A172 (cell line): ENCODE data around the gene PRR5. TPM values are rescaled to one million over a fixed set of nuclear protein-coding genes. Genes with fewer than 3 reads are reported as not detected.
"Not testable (repeated sequence)": the region's sequence is repeated elsewhere in the genome, so short reads cannot be mapped to it uniquely, and the experiment has no call there.

Experiments used
- DNase-seq: peaks from one replicate; pipeline ENCODE4 v3.0.0-alpha.2; 2015; ENCODE audit warnings: low spot score
- total RNA-seq: library from RNA; depleted of rRNA; stranded (reverse); fragments of >200 nt; shearing (Covaris generic); gene quantifications from 2 replicates; pipeline ENCODE4 v1.2.3, GENCODE V29; 2014; rRNA removed

PRR5 gene, protein sequence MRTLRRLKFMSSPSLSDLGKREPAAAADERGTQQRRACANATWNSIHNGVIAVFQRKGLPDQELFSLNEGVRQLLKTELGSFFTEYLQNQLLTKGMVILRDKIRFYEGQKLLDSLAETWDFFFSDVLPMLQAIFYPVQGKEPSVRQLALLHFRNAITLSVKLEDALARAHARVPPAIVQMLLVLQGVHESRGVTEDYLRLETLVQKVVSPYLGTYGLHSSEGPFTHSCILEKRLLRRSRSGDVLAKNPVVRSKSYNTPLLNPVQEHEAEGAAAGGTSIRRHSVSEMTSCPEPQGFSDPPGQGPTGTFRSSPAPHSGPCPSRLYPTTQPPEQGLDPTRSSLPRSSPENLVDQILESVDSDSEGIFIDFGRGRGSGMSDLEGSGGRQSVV
- 3.7 and 7.1 TPM in 2 replicates for total RNA-seq

DNA sequence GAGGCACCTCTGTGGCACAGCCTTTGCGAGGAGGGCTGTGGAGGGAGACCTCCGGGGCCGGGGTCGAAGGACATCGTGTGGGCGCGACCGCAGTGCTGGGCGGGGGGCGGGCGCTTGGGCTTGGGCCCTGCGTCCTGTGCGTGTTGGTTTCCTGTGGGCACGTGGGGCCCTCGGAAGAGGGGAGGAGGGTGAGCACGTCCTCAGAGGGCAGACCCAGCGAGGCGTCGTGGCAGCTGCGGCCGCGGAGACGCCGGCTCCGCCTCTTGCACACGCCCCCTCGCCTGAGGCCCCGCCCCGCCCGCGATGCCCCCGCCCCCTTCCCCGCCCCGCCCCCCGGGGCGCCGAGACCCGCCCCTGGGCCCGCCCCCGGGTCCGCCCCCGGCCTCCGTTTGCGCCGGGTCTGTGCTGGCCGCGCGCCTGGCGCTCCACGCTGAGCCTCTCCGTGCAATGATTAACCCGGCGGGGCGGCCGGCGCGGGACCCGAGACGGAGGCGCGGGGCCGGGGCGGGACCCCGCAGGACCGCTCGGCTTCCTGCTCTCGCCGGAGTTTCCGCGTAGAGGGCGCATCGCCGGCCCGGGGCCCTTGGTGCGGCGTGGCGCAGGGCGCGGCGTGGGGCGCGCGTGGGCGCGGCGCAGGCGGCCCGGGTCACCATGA is at the start of gene PRR5:
Gene PRR5 (plus strand): TSS at position 381 of the 655 bp plus-strand sequence. CDS start 271 bp downstream, at position 652.
- DNase-seq: no peak

DNA sequence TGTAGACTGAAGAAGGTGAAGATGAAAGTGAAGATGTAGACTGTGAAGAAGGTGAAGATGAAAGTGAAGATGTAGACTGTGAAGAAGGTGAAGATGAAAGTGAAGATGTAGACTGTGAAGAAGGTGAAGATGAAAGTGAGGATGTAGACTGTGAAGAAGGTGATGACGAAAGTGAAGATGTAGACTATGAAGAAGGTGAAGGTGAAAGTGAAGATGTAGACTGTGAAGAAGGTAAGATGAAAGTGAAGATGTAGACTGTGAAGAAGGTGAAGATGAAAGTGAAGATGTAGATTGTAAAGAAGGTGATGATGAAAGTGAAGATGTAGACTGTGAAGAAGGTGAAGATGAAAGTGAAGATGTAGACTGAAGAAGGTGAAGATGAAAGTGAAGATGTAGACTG is 49.1 kb upstream of the PRR5 start:
- DNase-seq: not testable (repeated sequence)

DNA sequence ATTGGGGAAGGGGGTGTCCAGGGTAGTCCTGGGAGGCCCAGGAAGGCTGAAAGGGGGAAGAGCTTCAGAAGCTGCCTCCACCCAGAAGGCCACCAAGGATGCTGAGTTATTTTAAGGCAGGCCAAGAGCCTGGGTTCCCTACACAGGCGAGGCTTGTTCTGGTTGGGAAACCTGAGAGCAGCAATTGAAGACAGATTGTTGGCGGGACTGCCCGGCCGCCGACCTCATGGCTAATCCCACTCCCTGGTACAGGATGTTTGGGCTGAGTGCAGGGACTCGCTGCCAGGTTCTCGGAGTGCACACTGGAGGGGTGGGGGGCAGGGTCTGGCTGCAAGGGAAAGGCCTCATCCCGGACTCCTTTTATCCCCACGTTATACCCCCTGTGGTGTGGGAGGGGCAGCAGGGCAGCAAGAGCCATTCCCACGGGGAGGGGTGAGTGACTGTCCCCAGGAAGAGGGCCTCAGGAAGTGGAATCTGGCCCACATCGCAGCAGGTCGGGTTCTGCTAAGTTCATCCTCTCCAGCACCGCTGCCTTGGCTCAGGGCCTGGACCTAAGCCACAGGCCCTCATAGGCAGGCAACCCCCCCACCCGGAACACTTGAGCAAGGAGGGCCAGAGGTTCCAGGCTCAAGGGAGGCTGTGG is 43.6 kb upstream of the PRR5 start:
- DNase-seq: peak; percentile 3

DNA sequence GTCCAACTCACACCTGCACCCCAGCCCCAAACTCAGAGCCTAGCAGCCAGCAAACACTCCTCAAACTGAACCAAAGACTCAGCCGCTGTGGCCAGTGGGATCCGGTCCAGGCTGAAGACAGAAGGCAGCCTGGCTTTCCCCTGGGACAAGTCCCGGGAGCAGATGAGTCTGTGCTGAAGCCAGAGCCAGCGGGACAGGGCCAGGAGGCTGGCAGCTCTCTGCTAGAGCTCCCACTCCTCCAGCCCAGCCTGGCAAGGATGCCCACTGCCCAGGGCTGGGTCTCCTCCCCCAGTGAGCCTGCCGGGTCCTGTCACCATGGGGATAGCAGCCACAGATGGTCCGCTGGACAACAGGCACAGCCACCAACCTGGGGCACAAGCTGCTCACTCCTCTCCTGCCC is 42.9 kb upstream of the PRR5 start:
- no peak for DNase-seq

DNA sequence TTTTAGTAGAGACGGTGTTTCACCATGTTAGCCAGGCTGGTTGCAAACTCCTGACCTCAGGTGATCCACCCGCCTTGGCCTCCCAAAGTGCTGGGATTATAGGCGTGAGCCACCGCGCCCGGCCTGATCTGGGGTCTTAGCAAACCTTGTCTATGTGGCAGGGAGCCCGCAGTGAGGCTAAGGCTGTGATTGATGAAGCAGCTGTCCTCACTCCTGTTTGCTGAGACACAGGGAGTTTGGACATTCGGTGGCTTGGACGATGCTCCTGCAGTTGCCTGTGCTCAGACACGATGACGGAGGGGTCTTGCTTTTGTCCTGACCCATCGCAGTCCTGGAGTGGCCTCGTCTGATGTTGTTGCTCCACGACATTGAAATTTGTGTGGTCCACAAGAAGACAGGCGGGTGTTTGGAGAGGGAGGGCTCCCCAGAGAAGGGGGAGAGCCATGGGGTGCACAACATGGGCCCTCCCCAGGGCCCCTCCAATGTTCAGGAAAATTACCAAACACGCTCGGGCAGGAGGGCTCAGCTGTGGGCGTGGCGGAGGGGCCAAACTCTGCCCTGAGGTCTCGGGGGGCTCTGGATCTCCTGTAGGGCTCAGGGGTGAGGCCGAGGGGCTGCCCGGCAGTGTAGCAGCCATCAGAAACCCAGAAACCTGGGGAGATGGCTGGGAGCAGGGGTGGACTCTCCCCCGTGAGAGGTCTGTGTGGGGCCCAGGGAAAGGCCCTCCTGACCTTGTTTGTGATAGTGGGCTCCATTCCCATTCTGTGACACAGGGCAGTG is 41.8 kb upstream of the PRR5 start:
- DNase-seq: no peak

DNA sequence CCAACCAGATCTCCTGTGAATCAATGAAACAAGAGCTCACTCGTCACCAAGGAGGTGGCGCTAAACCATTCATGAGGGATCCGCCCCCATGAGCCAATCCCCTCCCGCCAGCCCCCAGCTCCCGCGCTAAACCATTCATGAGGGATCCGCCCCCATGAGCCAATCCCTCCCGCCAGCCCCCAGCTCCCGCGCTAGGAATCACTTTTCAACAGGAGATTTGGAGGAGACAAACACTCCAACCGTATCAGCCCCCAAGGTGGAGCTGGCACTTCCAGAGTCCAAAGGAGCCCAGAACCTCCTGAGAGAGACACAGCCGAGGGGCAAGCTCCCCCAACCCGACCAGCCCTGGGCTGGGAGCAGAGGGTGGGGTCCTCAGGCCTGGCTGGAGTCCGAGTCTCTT is 40.9 kb upstream of the PRR5 start:
- no peak for DNase-seq

DNA sequence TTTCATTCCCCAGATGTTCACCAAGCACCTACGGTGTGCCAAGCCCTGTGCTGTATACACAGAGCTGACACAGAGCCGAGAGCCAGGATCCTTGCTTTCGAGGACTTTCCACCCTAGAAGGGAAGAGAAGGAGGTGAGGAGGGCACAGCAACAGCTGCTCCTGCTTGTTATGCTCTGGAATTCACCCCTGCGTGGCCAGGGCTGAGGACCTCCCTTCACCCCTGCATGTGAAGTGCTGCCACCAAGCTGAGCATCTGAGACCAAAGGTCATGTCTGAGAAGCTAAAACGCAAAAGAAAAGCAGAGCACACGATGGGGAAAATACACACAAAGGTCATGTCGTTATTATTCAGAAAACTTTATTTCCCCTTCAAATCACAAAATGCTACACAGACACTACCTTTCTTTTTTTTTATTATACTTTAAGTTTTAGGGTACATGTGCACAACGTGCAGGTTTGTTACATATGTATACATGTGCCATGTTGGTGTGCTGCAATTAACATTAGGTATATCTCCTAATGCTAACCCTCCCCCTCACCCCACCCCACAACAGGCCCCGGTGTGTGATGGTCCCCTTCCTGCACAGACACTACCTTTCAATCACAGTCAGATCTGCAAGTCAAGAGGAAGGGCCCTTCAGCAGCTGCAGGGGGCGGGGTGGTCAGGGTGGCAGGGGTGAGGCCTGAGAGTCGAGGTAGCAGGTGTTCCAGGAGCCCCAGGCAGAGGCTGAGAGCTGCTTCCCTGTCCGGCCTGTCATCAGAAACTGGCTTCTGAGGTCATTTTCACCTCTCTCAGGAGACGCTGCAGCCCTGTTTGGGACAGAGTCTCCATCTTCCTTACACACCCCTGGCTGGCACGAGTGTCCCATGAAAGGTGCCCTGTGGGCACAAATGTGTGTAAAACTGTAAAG is 40.1 kb upstream of the PRR5 start:
- DNase-seq: no peak

DNA sequence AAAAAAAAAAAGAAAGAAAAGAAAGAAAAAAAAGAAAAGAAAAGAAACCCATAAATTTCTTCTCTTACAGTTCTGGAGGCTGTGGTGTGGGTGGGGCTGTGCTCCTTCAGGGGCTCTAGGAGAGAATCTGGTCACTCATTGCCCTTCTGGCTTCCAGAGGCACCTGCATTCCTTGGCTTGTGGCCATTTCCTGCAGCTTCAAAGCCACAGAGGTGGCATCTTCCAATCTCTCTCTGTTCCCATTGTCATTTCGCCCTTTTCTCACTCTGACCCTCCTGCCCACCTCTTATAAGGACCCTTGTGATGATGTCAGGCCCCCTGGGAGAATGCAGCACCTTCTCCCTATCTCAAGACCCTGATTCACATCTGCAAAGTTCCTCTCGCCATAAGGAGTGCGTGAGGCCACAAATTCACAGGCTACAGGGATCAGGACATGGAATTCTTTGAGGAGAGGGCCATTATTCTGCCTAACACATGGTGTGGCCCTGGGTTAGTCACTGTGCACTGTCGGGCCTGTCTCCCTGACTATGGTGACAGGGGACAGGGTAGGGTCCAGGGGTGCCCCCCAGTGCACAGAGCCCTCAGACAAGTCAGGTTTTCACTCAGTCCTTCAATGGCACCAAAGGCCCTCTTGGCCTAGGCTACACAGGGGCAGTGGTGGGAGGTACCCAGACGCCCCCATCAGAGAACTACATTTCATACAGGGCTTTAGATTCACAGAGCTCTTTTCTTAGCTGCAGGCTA is 38.6 kb upstream of the PRR5 start:
- DNase-seq: no peak

DNA sequence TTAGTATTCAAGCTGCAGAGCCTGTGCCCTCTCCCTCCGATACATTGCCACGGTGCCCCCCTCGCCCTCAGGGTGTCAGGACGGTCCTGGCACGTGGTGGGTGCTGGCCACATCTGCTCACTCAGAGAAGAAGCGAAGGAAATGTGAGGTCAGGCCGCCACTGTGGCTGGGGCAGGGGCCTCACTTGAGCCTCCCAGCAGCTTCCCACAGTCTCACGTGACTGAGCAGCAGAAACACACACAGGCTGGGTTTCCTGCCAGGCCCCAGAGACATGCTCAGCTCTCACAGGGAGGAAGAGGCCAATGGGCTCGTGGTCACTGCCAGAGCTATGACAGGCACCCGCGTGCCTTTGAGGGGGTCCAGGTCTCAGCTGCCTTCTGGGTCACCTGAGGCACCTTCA is 37.9 kb upstream of the PRR5 start:
- no peak for DNase-seq

DNA sequence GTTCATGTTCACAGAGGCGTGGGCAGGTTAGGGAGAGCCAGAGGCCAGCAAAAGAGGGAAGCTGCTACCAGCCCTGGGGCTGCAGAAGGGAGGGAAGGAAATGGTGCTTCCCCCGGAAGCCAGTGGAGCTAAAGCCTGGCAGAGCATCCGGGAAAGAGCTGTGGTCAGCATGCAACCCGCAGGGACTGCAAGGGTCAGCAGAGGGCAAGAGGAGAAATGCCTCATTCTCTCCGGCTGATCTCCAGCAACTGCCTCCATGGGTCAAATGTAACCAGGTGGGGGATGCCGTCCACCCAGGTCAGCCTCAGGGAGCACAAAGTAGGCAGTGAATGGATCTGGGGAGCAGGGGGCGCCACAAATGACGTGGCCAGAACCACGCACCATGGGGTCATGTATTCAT is 36.9 kb upstream of the PRR5 start:
- no peak for DNase-seq

DNA sequence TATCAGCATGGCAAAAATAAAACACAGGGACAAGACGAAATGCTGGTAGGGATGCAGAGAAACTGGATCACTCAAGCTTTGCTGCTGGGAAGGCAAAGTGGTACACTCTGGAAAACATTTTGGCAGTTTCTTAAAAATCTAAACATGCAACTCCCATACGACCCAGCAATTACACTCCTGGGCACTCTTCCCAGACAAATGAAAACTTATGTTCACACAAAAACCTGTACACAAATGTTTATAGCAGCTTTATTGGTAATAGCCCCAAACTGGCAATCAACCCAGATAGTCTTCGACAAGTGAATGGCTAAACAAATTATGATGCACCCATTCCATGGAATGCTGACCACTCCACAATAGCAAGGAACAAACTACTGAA is 35.8 kb upstream of the PRR5 start:
- DNase-seq: no peak

DNA sequence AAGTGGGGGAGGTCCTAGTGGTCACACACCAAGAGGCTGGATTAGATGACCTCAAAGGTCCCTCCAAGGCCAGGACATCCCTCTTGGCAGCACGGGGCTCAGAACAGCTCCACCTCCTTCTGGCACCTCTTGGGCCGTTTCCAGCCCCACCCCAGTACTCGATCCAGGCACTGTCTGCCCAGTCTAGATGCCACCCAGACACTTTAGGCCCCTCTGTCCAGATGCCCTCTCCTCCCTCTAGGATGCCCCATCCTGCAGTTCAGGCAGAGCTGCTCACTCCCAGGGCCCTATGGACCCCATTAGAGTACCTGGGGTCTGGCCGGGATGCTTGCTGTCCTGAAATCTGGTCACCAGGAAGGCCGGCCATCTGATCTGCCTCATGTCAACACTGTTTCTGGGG is 34.7 kb upstream of the PRR5 start:
- no peak for DNase-seq

DNA sequence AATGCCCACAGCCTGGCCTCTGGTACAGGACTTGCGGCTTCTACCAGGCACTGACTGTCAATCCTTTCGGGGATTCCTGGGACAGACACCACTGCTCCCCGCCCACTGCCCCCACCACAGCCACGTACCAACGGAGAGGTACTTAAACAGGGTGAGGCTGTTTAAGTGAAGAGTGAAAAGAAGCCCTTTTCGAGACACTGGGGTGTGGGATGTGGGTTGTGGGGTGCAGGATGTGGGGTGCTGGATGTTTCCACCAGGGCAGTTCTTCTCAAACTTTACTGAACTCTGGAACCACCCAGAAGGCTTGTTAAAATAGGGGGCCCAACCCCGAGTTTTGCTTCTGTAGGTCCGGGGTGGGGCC is 34.2 kb upstream of the PRR5 start:
- no peak for DNase-seq

DNA sequence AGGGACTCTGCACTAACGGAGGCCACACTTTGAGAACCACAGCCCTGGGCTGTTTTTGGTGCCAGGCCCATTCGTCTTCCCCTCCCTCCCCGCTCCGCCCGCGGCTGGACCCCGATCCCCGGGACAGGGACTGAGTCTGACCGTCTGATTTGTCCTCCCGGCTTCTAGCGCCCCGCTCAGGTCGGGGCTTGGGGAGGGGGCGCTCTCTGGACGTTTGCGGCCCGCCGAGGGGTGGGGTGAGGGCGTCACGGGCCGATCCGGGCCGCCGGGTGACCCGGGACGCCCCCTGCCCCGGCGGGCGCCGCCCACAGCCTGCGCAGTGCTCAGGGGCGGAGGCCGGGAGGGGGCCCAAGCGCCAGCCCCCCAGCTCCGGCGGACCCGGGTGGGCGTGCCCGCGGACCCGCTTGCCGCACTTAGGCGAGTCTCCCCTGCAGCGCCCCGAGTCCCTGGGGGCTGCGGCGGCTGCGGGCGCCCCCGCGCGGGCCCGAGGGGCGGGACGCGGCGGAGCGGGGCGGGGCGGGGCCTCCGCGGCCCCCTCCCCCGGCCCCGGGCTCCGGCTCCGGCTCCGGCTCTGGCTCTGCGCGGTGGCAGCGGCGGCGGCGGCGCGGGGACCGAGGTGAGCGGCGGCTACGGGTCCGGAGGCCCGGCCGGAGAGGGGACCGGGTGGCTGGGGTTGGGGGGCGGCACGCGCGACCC is 33.7 kb upstream of the PRR5 start:
- no peak for DNase-seq

DNA sequence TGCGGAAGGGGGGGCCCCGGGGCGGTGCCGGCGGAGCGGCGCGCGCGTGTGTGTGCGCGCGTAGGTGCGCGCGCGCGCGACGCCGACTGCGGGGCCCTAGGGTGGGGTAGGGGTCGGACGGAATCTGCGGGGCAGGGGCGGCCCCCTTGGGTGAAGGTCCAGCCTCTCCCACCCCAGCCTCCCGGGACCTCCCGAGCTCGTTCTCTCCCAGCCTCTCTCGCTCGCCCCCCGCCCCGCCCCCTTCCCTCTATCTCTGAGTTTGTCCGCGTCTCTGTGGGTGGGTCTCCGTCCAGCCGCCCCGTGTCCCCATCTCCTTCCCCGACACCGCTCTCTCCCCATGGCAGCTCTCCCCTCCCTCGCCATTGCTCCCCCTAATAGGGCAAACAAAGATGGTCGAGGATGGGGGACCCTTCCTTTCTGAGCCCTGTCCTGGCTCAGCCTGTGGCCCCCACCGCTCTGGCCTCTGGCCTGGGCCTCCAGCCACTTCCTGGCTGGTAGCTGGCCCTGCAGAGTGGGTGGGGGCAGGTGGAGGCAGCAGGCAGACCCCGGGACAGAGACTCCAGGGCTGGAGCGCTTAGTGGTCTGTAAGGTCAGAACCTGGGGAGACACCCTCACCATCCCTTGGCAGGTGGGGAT is 33.0 kb upstream of the PRR5 start:
- DNase-seq: no peak

DNA sequence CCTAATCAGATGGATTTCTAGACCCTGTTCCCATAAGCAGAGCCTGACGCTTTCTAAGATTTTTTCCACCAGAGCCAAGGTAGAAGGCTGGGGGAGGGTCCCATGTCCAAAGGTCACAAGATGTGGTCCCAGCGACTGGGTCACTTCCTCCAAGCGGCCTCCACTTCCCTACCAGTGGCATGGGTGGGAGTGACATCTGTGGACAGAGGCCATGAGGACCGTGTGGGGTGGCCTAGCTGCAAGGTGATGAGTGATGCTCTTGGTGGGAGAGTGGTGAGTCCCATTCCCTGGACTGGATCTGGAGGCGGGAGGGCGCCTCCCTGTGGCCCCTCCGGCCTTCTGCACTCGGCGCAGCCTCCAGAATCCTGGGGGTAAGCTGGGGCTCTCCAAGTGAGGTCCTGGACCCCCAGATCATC is 32.4 kb upstream of the PRR5 start:
- DNase-seq: no peak

DNA sequence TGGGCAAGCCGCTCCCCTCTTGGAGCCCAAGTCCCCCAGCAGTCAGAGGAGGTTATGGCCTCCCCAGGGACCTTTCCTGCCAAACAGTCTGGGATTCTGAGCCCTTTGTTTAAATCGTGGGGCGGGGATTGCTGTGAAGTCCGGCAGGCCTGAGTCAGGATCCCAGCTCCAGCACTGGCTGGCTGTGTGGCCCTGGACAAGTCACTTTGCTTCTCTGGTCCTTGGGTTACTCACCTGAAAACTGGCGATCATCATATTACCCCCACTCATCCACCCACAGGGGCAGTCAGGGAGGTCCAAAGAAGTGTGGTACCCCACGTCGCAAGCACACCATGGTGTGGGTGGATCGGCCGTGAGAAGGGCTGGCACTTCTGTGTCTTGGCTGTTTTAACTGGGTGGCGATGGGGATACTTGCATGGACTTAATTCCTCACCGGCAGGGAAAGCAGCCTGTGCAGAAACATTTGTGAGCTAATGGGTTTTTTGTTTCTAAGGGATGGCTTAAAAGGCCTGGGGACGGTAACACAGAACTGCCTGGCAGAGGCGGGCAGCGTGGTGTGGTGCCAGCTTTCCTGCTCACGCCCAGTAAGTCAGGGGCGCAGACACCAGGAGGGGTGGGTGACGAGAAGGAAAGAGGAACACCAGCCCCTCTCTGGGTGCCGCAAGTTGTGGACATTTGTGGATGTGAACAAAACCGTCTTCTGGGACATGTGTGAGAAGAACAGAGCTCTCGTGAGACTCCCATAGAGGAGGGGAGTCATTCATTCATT is 31.6 kb upstream of the PRR5 start:
- DNase-seq: no peak

DNA sequence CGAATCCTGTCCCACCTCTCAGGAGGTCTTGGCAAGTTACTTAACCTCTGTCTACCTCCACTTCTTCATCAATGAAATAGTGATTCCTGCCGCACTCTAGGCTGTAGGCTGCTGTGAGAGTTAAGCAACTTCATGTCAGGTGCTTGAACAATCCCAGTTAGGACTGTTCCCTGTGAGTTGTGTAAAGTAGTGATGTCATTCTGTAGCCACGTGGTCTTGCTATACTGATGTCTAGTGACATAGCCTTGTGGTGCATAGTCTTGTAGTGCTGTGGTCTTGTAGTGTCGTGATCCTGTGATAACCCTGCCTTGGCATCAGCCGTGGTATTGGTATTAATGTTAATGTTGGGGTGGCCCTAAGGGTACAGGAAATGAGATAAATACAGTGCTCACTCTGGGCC is 30.3 kb upstream of the PRR5 start:
- DNase-seq: peak; percentile 25

DNA sequence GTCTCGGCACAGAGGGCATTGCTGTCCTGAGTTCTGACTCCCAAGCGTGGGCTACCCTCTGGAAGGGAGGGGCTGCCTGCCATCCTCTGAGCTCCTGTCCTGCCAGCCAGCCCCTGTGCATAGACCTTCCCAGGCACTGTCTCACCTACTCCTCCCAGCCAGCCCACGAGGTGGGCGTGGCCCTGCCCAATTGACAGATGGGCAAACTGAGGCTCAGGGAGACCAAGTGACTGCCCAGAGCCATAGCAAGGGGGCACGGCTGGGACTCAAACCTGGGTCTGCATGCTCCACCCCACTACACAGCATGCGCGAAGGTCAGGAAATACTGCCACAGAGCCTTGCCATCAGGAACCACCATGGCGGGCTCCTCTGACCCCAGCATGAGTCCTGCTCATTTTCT is 29.4 kb upstream of the PRR5 start:
- DNase-seq: no peak
